HepG2 (cell line): Measurements from ENCODE around the gene VWA5B1. TPM values are rescaled to one million over a fixed set of nuclear protein-coding genes. Genes with fewer than 3 reads are reported as not detected.

Experiments
- ATAC-seq: fragments of 200-7000 bp; cut with Tn5 transposase; 3 replicates; pipeline ENCODE4 v1.9.1; 2020; ENCODE audit warnings: mild to moderate bottlenecking, moderate library complexity
- BruUV-seq: library from RNA; stranded (reverse); fragments of 400-500 nt; replicated peaks from 2 replicates; lab custom pipeline; 2021; lab: Mats Ljungman, UMichigan
- CTCF ChIA-PET: fragments of 300-600 bp; formaldehyde crosslinking; extraction: SDS; loops from one replicate; lab custom pipeline; 2021; ENCODE audit warnings: low total read pairs, inconsistent platforms, low intra/inter-chr PET ratio; lab: Yijun Ruan, JAX
- POLR2A ChIA-PET: fragments of 350-600 bp; sonication (Branson Sonifier 250); formaldehyde crosslinking; loops from one replicate; lab custom pipeline; 2020; ENCODE audit warnings: antibody characterized with exemption, inconsistent platforms; lab: Yijun Ruan, JAX
- DNase-seq: peaks from one replicate; pipeline ENCODE4 v3.0.0-alpha.2; 2015; ENCODE audit warnings: low spot score
- FAIRE-seq: peaks from 3 replicates; lab custom pipeline; 2011; peaks lifted over from hg19 to GRCh38; lab: Jason Lieb, UNC
- H2AFZ ChIP-seq: one replicate; pipeline ENCODE4 v1.6.1; 2011; ENCODE audit warnings: low read length, inconsistent platforms
- H3K27ac ChIP-seq: fragments of 300-600 bp; 3 replicates; pipeline ENCODE4 v1.8.0; 2011; ENCODE audit warnings: mixed run types, mild to moderate bottlenecking, mixed read lengths, low read length, inconsistent platforms; ENCODE audit not compliant: insufficient read depth; ENCODE audit errors: extremely low read length
- H3K27me3 ChIP-seq, 2 experiments: fragments of 200-600 bp in 1 of 2; 2 replicates in 1 of 2; 3 replicates in 1 of 2; pipeline versions ENCODE4 v1.6.0 to v1.8.0; 2011; ENCODE audit warnings: low read length in 2 of 2, mild to moderate bottlenecking in 2 of 2, moderate library complexity in 2 of 2, inconsistent platforms in 1 of 2; ENCODE audit not compliant: insufficient read depth in 2 of 2, control insufficient read depth in 1 of 2
- H3K36me3 ChIP-seq, 2 experiments: fragments of 200-600 bp in 1 of 2; replicated peaks in 1 of 2; 2 replicates in 1 of 2; 3 replicates in 1 of 2; pipeline versions ENCODE4 v1.5.1 to v1.8.0; 2011; ENCODE audit warnings: low read length in 2 of 2, inconsistent platforms in 1 of 2; ENCODE audit not compliant: insufficient read depth in 2 of 2, control insufficient read depth in 1 of 2
- H3K4me1 ChIP-seq: 2 replicates; pipeline ENCODE4 v1.5.1; 2012; ENCODE audit warnings: low read length, inconsistent platforms; ENCODE audit not compliant: insufficient read depth
- H3K4me2 ChIP-seq: 2 replicates; pipeline ENCODE4 v1.6.0; 2011; ENCODE audit warnings: low read depth, low read length, inconsistent platforms
- H3K4me3 ChIP-seq, 3 experiments: fragments of 200-600 bp in 1 of 3; sonication (generic), shearing (Covaris generic) in 1 of 3; replicated peaks in 1 of 3; 2 replicates each; pipeline ENCODE4 v1.5.1; 2011 to 2016; ENCODE audit warnings: low read length in 3 of 3, inconsistent platforms in 2 of 3, low read depth in 2 of 3, mild to moderate bottlenecking in 2 of 3, control low read depth in 1 of 3, mixed read lengths in 1 of 3; ENCODE audit not compliant: insufficient read depth in 1 of 3
- H3K79me2 ChIP-seq: one replicate; pipeline ENCODE4 v1.6.1; 2011; ENCODE audit warnings: low read length, inconsistent platforms; ENCODE audit not compliant: insufficient read depth
- H3K9ac ChIP-seq: 2 replicates; pipeline ENCODE4 v1.6.0; 2011; ENCODE audit warnings: mild to moderate bottlenecking, low read depth, low read length, inconsistent platforms; ENCODE audit not compliant: insufficient read depth
- H3K9me3 ChIP-seq: 2 replicates; pipeline ENCODE4 v1.5.1; 2012; ENCODE audit warnings: mild to moderate bottlenecking, low read length
- H4K20me1 ChIP-seq: 2 replicates; pipeline ENCODE4 v1.6.0; 2011; ENCODE audit warnings: inconsistent platforms, mild to moderate bottlenecking, low read length, moderate library complexity; ENCODE audit not compliant: insufficient read depth
- AGO2 ChIP-seq: fragments of 200-400 bp; formaldehyde crosslinking; optimal IDR thresholded peaks from 2 replicates; pipeline ENCODE3; 2017; ENCODE audit warnings: mild to moderate bottlenecking, low read depth, low read length, moderate library complexity
- CTCF ChIP-seq: sonication (generic); formaldehyde crosslinking; IDR thresholded peaks from 2 replicates; pipeline ENCODE4 v1.5.0; 2020; ENCODE audit warnings: mild to moderate bottlenecking, missing genetic modification reagents, moderate library complexity
- GPBP1L1 ChIP-seq: sonication (generic); formaldehyde crosslinking; IDR thresholded peaks from 2 replicates; pipeline ENCODE4 v1.5.0; 2020; ENCODE audit warnings: mild to moderate bottlenecking, missing genetic modification reagents
- HBP1 ChIP-seq: IDR thresholded peaks from 2 replicates; pipeline ENCODE4 v1.6.1; 2016; ENCODE audit warnings: low read depth, control low read depth
- NONO ChIP-seq, 2 experiments: fragments of 450-650 bp in 1 of 2; sonication (generic) in 1 of 2; formaldehyde crosslinking in 1 of 2; IDR thresholded peaks in 1 of 2; conservative IDR thresholded peaks in 1 of 2; 2 replicates each; pipeline versions ENCODE4 v1.6.1 to v1.8.0; 2017 to 2022; ENCODE audit warnings: mild to moderate bottlenecking in 1 of 2, missing genetic modification reagents in 1 of 2, moderate library complexity in 1 of 2
- PRDM10 ChIP-seq: sonication (generic); formaldehyde crosslinking; IDR thresholded peaks from 2 replicates; pipeline ENCODE4 v1.4.0; 2020; ENCODE audit warnings: low read depth, missing genetic modification reagents
- SYNCRIP ChIP-seq: fragments of 200-400 bp; formaldehyde crosslinking; IDR thresholded peaks from 2 replicates; pipeline ENCODE4 v1.6.1; 2018; ENCODE audit warnings: mild to moderate bottlenecking, low read depth, low read length; ENCODE audit not compliant: insufficient read depth
- ZNF230 ChIP-seq: sonication (generic); formaldehyde crosslinking; IDR thresholded peaks from 2 replicates; pipeline ENCODE4 v1.4.0; 2020; ENCODE audit warnings: mild to moderate bottlenecking, missing genetic modification reagents
- ZNF281 ChIP-seq: sonication (generic); formaldehyde crosslinking; IDR thresholded peaks from 2 replicates; pipeline ENCODE4 v1.4.0; 2020; ENCODE audit warnings: missing genetic modification reagents, borderline replicate concordance
- ZNF776 ChIP-seq: sonication (generic); formaldehyde crosslinking; IDR thresholded peaks from 2 replicates; pipeline ENCODE4 v1.4.0; 2020; ENCODE audit warnings: mild to moderate bottlenecking, missing genetic modification reagents
- WGBS: methylation state at CpG from one replicate; pipeline ENCODE4 v1.1.6; 2017; ENCODE audit warnings: low lambda C conversion rate; 5-methylcytosine and 5-hydroxymethylcytosine counted together
- in situ Hi-C: cut with HindIII; loops from 2 replicates; pipeline ENCODE4 v1.10.0; 2017; ENCODE audit warnings: low pct_unique_long_range_greater_than_20kb; ENCODE audit not compliant: extremely low pct_ligation_motif_present
- intact Hi-C: fragments of 100-400 bp; cut with micrococcal nuclease; formaldehyde crosslinking; loops from one replicate; pipeline ENCODE4 v1.10.0; 2022; ENCODE audit not compliant: unreplicated experiment
- polyA plus RNA-seq, 8 experiments: library from polyadenylated mRNA; depleted of rRNA in 3 of 8; stranded (reverse) in 7 of 8; unstranded in 1 of 8; fragments of >200 nt; fragmentation: Illumina TruSeq in 4 of 8; extraction: Trizol in 4 of 8; gene quantifications; 2 replicates each; pipeline versions ENCODE4 v1.2.1 to v1.2.3, GENCODE V29; 2011 to 2016; ENCODE audit warnings: low read depth in 4 of 8, missing spikeins in 1 of 8, mixed read lengths in 1 of 8; ENCODE audit not compliant: insufficient read depth in 1 of 8
- total RNA-seq, 5 experiments: library from RNA; depleted of rRNA; stranded (reverse); fragments of >200 nt; fragmentation: Illumina TruSeq; extraction: Trizol; gene quantifications; 2 replicates each; pipeline ENCODE4 v1.2.3, GENCODE V29; 2016; ENCODE audit warnings: low read depth in 1 of 5

The VWA5B1 gene
- total and polyA plus RNA-seq, 2 of the 13 experiments (the other 11 are each of a cell fraction or from before 2014, with no cell fraction given), result not detected

- Histone ChIP-seq H3K9me3 (no peaks in the 10 kb centered on the region), H2AFZ (no peak overlapping the region), H3K4me1 (no peaks in the 10 kb centered on the region), H3K4me2 (no peak overlapping the region), H3K4me3 (no peak overlapping the region), H3K36me3 (no peaks in the 10 kb centered on the region), H3K27ac (no peak overlapping the region), H3K79me2 (no peaks in the 10 kb centered on the region), H3K27me3 (peaks cover 1 to 21% of the 10 kb centered on the region in 2 experiments; a peak in 4 of 5 replicates), H3K9ac (no peak overlapping the region), H4K20me1 (no peaks in the 10 kb centered on the region)
- ChIA-PET CTCF (no interaction called here), POLR2A (no interaction called here)
- DNase-seq, result no peak
- FAIRE-seq, result no peak
- intact Hi-C loops (no loop called here), in situ Hi-C loops (no loop called here)
- ATAC-seq, result no peak
- no TSS peak for BruUV-seq
- 29% methylated on average over 4 of the region's 8 CpGs for WGBS
- TF ChIP-seq AGO2 (no peak), HBP1 (CRISPR knock-in tag) (no peak), SYNCRIP (no peak), ZNF230 (CRISPR knock-in tag) (no peak), GPBP1L1 (CRISPR knock-in tag) (no peak), PRDM10 (CRISPR knock-in tag) (no peak), NONO (IDR thresholded peaks at IDR 0.05) (no peak), NONO (CRISPR knock-in tag; conservative IDR thresholded peaks at IDR 0.05) (no peak), ZNF281 (no peak), ZNF776 (no peak), CTCF (no peak)
Measured at GRCh38 chr1:20403423-20404145, 112.9 kb downstream of the VWA5B1 start.
